K562 (cell line): ENCODE results near the gene SDR9C7. TPM values are rescaled to one million over a fixed set of nuclear protein-coding genes. Genes with fewer than 3 reads are reported as not detected.

Experiments
- ARHGAP35 ChIP-seq: fragments of 450-650 bp; IDR thresholded peaks from 2 replicates; pipeline ENCODE4 v1.6.1; 2018; ENCODE audit not compliant: partially characterized antibody
- ATF1 ChIP-seq, 2 experiments: fragments of 450-650 bp in 1 of 2; IDR thresholded peaks; 2 replicates each; pipeline ENCODE4 v1.6.1; 2016; ENCODE audit warnings: missing compliant biosample characterization in 1 of 2, missing genetic modification characterization in 1 of 2
- BRF1 ChIP-seq: IDR thresholded peaks from 3 replicates; pipeline ENCODE4 v1.6.1; 2011; ENCODE audit warnings: borderline replicate concordance, mild to moderate bottlenecking; ENCODE audit not compliant: insufficient read length; ENCODE audit errors: extremely low read depth
- CEBPB ChIP-seq: fragments of 450-650 bp; IDR thresholded peaks from 2 replicates; pipeline ENCODE4 v1.6.1; 2016; ENCODE audit warnings: missing genetic modification characterization, missing compliant biosample characterization
- CTBP1 ChIP-seq: fragments of 450-650 bp; IDR thresholded peaks from 2 replicates; pipeline ENCODE4 v1.6.1; 2016; ENCODE audit warnings: borderline replicate concordance
- DDX20 ChIP-seq: fragments of 450-650 bp; IDR thresholded peaks from 2 replicates; pipeline ENCODE4 v1.6.1; 2016; ENCODE audit warnings: missing genetic modification characterization, low read depth, mild to moderate bottlenecking, missing compliant biosample characterization, moderate library complexity
- EHMT2 ChIP-seq: fragments of 450-650 bp; IDR thresholded peaks from 2 replicates; pipeline ENCODE4 v1.6.1; 2018; ENCODE audit warnings: antibody characterized with exemption
- ELF4 ChIP-seq: fragments of 450-650 bp; formaldehyde crosslinking; IDR thresholded peaks from 2 replicates; pipeline ENCODE4 v1.4.0; 2022; ENCODE audit warnings: missing genetic modification characterization
- GABPB1 ChIP-seq: sonication (generic); formaldehyde crosslinking; IDR thresholded peaks from 2 replicates; pipeline ENCODE4 v1.8.0; 2022; ENCODE audit warnings: mild to moderate bottlenecking, missing genetic modification reagents
- HDAC8 ChIP-seq: fragments of 450-650 bp; IDR thresholded peaks from 2 replicates; pipeline ENCODE4 v1.6.1; 2016; ENCODE audit warnings: mild to moderate bottlenecking, missing genetic modification characterization, moderate library complexity, missing compliant biosample characterization
- HMG20A ChIP-seq: fragments of 450-650 bp; formaldehyde crosslinking; conservative IDR thresholded peaks from 2 replicates; pipeline ENCODE4 v1.4.0; 2020; ENCODE audit warnings: mild to moderate bottlenecking, mixed read lengths
- HNRNPK ChIP-seq: fragments of 200-400 bp; formaldehyde crosslinking; IDR thresholded peaks from one replicate; pipeline ENCODE4 v1.6.1; 2018; ENCODE audit warnings: mild to moderate bottlenecking, low read depth, low read length; ENCODE audit not compliant: poor library complexity, severe bottlenecking
- HNRNPL ChIP-seq: fragments of 200-400 bp; formaldehyde crosslinking; IDR thresholded peaks from 2 replicates; pipeline ENCODE4 v1.6.1; 2017; ENCODE audit warnings: low read depth, mild to moderate bottlenecking, low read length
- KAT7 ChIP-seq: sonication (generic); formaldehyde crosslinking; IDR thresholded peaks from 2 replicates; pipeline ENCODE4 v1.8.0; 2022; ENCODE audit warnings: missing genetic modification reagents, mild to moderate bottlenecking, borderline replicate concordance
- MLX ChIP-seq, 2 experiments: fragments of 450-650 bp in 1 of 2; sonication (generic) in 1 of 2; formaldehyde crosslinking; conservative IDR thresholded peaks; 2 replicates each; pipeline versions ENCODE4 v1.4.0 to v1.8.1; 2020 to 2022; ENCODE audit warnings: mild to moderate bottlenecking in 1 of 2, missing genetic modification reagents in 1 of 2
- MYNN ChIP-seq, 2 experiments: sonication (generic); formaldehyde crosslinking in 1 of 2; IDR thresholded peaks; 2 replicates each; pipeline versions ENCODE4 v1.5.0 to v1.6.1; 2016 to 2020; ENCODE audit warnings: antibody characterized with exemption in 1 of 2, missing genetic modification reagents in 1 of 2
- NBN ChIP-seq: fragments of 450-650 bp; IDR thresholded peaks from 2 replicates; pipeline ENCODE4 v1.6.1; 2016; ENCODE audit warnings: low read depth, mild to moderate bottlenecking
- NFE2L1 ChIP-seq: fragments of 450-650 bp; IDR thresholded peaks from 2 replicates; pipeline ENCODE4 v1.6.1; 2016; ENCODE audit warnings: missing genetic modification characterization, low read depth, mild to moderate bottlenecking, missing compliant biosample characterization, moderate library complexity, borderline replicate concordance
- NFIX ChIP-seq: fragments of 250-450 bp; sonication (Bioruptor Pico); IDR thresholded peaks from 2 replicates; pipeline ENCODE4 v1.4.0; 2020; ENCODE audit warnings: low read depth, mild to moderate bottlenecking, moderate library complexity
- POLR2AphosphoS2 ChIP-seq: IDR thresholded peaks from 2 replicates; pipeline ENCODE4 v1.6.1; 2012; ENCODE audit warnings: low read length, improper control_type of control experiment
- SIX5 ChIP-seq, 2 experiments: IDR thresholded peaks; 2 replicates each; pipeline ENCODE4 v1.6.1; 2011; ENCODE audit warnings: low read length in 2 of 2, borderline replicate concordance in 1 of 2, low read depth in 1 of 2, mild to moderate bottlenecking in 1 of 2, moderate library complexity in 1 of 2; ENCODE audit not compliant: insufficient read depth in 1 of 2
- TAF15 ChIP-seq: fragments of 200-400 bp; formaldehyde crosslinking; IDR thresholded peaks from 2 replicates; pipeline ENCODE4 v1.6.1; 2017; ENCODE audit warnings: mild to moderate bottlenecking, low read depth, low read length, moderate library complexity
- TCF3 ChIP-seq: sonication (generic); formaldehyde crosslinking; IDR thresholded peaks from 2 replicates; pipeline ENCODE4 v1.4.0; 2020; ENCODE audit warnings: mild to moderate bottlenecking, missing genetic modification reagents
- TEAD1 ChIP-seq, 2 experiments: fragments of 450-650 bp in 1 of 2; sonication (generic) in 1 of 2; formaldehyde crosslinking; IDR thresholded peaks; 2 replicates each; pipeline versions ENCODE4 v1.4.0 to v1.8.0; 2020 to 2022; ENCODE audit warnings: mild to moderate bottlenecking in 2 of 2, missing genetic modification reagents in 1 of 2
- TRIM24 ChIP-seq, 2 experiments: fragments of 450-650 bp; IDR thresholded peaks; 2 replicates each; pipeline ENCODE4 v1.6.1; 2016
- U2AF2 ChIP-seq: fragments of 200-400 bp; formaldehyde crosslinking; optimal IDR thresholded peaks from 2 replicates; pipeline ENCODE3; 2017; ENCODE audit warnings: low read depth, mild to moderate bottlenecking, low read length
- ZC3H4 ChIP-seq: sonication (generic); formaldehyde crosslinking; IDR thresholded peaks from 2 replicates; pipeline ENCODE4 v1.9.0; 2021; ENCODE audit warnings: missing genetic modification reagents, borderline replicate concordance
- ZNF133 ChIP-seq: fragments of 250-450 bp; sonication (Bioruptor Pico); IDR thresholded peaks from 2 replicates; pipeline ENCODE4 v1.4.0; 2020; ENCODE audit warnings: mild to moderate bottlenecking
- ZNF695 ChIP-seq: fragments of 450-650 bp; formaldehyde crosslinking; IDR thresholded peaks from 2 replicates; pipeline ENCODE4 v1.4.0; 2020; ENCODE audit warnings: mild to moderate bottlenecking, moderate library complexity
- ZNF699 ChIP-seq: fragments of 250-450 bp; sonication (Bioruptor Pico); IDR thresholded peaks from 2 replicates; pipeline ENCODE4 v1.8.0; 2021; ENCODE audit warnings: mild to moderate bottlenecking, moderate library complexity; ENCODE audit not compliant: insufficient replicate concordance
- ZNF766 ChIP-seq: fragments of 200-800 bp; sonication (Bioruptor generic); conservative IDR thresholded peaks from 2 replicates; pipeline ENCODE4 v1.6.1; 2016; ENCODE audit warnings: missing genetic modification characterization, missing compliant biosample characterization
- polyA plus RNA-seq, 8 experiments: library from polyadenylated mRNA; depleted of rRNA in 4 of 8; stranded (reverse) in 5 of 8; unstranded in 3 of 8; fragments of >200 nt; fragmentation: Nextera tagmentation in 2 of 8; fragmentation: Illumina TruSeq in 1 of 8; extraction: Ambion mirVana in 2 of 8; extraction: Trizol in 1 of 8; gene quantifications; 2 replicates each; pipeline versions ENCODE4 v1.2.1 to v1.2.3, GENCODE V29; 2011 to 2014; ENCODE audit warnings: inconsistent platforms in 1 of 8, missing spikeins in 1 of 8
- total RNA-seq, 7 experiments: library from RNA; depleted of rRNA in 6 of 7; stranded (reverse); fragments of >200 nt in 6 of 7; fragmentation: Illumina TruSeq in 2 of 7; extraction: Trizol in 2 of 7; gene quantifications; 2 replicates each; pipeline versions ENCODE4 v1.2.1 to v1.2.3, GENCODE V29; 2011 to 2021; ENCODE audit warnings: low replicate concordance in 1 of 7

Gene SDR9C7
- total and polyA plus RNA-seq, 9 of the 15 experiments (the other 6 are each of a cell fraction or from before 2014, with no cell fraction given): 0.04 to 0.59 (median 0.06) TPM; not detected in 6

DNA sequence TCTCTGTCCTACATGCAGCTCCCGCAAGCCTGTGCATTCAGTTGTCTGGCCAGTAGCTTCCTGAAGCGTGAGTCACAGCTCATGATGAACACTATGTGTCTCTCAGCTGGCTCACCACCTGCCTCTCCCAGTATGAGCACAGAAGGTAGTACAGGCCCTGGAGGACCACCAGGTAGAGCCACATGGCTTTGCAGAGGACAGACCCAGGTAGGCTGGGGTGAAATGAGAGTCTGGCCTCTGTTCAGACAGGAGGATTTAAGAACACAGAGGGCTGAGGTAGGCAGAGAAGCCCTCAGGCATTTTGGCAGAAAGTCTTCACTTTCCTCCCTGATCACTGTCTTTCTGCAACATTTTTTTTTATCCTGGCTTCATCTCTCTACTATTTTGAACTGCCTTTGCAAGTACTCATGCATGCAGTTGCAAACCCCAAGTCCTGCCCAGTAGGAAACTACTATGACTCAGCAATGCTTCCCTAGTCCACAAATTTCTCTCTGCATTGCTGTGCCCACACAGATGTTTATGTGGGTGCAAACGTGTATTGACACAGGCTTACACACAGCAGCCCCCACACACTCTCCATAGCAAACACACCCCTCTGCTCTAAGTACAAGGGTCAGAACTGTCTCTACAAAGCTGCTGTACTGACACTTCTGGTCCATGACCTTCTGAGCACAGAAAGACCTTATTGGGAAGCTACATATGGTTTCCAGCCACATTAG is 7.2 kb upstream of the SDR9C7 start (continued):
- TF ChIP-seq ELF4 (CRISPR knock-in tag) (no peak), KAT7 (CRISPR knock-in tag) (no peak), MYNN (IDR thresholded peaks at IDR 0.05) (0 out of 2 replicates have a peak, but pooled peaks have one; percentile 3), MYNN (CRISPR knock-in tag; IDR thresholded peaks at IDR 0.05) (no peak), ZNF695 (CRISPR knock-in tag) (no peak), TRIM24 (IDR thresholded peaks at IDR 0.05) (no peak), HDAC8 (no peak), MLX (CRISPR knock-in tag; conservative IDR thresholded peaks at IDR 0.05) (no peak), POLR2AphosphoS2 (no peak), NBN (no peak), ZNF766 (CRISPR knock-in tag) (no peak), ARHGAP35 (no peak), NFE2L1 (peak; percentile 81), BRF1 (no peak), EHMT2 (0 out of 2 replicates have a peak, but pooled peaks have one; percentile 20), NFIX (no peak), U2AF2 (no peak), TEAD1 (CRISPR knock-in tag; IDR thresholded peaks at IDR 0.05) (peak in 1 of 2 experiments; percentile 21; a peak in 1 of 4 replicates), ATF1 (CRISPR knock-in tag; IDR thresholded peaks at IDR 0.05) (no peak), ATF1 (tag; IDR thresholded peaks at IDR 0.05) (no peak), GABPB1 (CRISPR knock-in tag) (no peak), HNRNPL (no peak), ZNF699 (CRISPR knock-in tag) (no peak), TCF3 (CRISPR knock-in tag) (no peak), HNRNPK (no peak), HMG20A (no peak), DDX20 (tag) (no peak), ZC3H4 (CRISPR knock-in tag) (no peak), CEBPB (tag) (no peak), CTBP1 (peak; percentile 13; the same call in 1 of the 2 replicates), SIX5 (IDR thresholded peaks at IDR 0.05; ENCODE audit: borderline replicate concordance in 1 of 2, insufficient read depth in 1 of 2, low read depth in 1 of 2, low read length in 2 of 2) (no peak), TAF15 (no peak), ZNF133 (no peak)
